Body of pancreas (tissue), 4 donors: Measurements from ENCODE around the gene RAB8A. TPM values are rescaled to one million over a fixed set of nuclear protein-coding genes. Genes with fewer than 3 reads are reported as not detected.
"Not testable (repeated sequence)": the region's sequence is repeated elsewhere in the genome, so short reads cannot be mapped to it uniquely, and the experiment has no call there.

Source experiments
- ATAC-seq: fragments of 150-250 bp; one replicate; pipeline ENCODE4 v1.9.1; 2016
- DNase-seq, 4 donors: peaks; one replicate each; pipeline ENCODE4 v3.0.0-alpha.2; 2019
- H3K27ac ChIP-seq, 4 donors: fragments of 200-600 bp; sonication (generic); 1 replicate in 3 of 4; 2 replicates in 1 of 4; pipeline versions ENCODE4 v1.5.1 to v1.6.1; 2016 to 2019; ENCODE audit warnings: mild to moderate bottlenecking in 1 of 4, mixed read lengths in 1 of 4, moderate library complexity in 1 of 4
- H3K27me3 ChIP-seq, 2 donors: fragments of 200-600 bp; sonication (generic); one replicate each; pipeline ENCODE4 v1.6.0; 2016; ENCODE audit warnings: mild to moderate bottlenecking in 1 of 2
- H3K36me3 ChIP-seq, 2 donors: fragments of 200-600 bp; sonication (generic); replicated peaks in 1 of 2; 2 replicates each; pipeline ENCODE4 v1.5.1; 2016; ENCODE audit warnings: low read depth in 2 of 2; ENCODE audit not compliant: insufficient read depth in 1 of 2
- H3K4me1 ChIP-seq: fragments of 200-600 bp; sonication (generic); one replicate; pipeline ENCODE4 v1.6.0; 2016
- H3K4me3 ChIP-seq, 2 donors: fragments of 200-600 bp; sonication (generic); 1 replicate in 1 of 2; 2 replicates in 1 of 2; pipeline ENCODE4 v1.5.1; 2016 to 2019
- H3K9me3 ChIP-seq, 3 donors: fragments of 200-600 bp; sonication (generic); 1 replicate in 2 of 3; 2 replicates in 1 of 3; pipeline ENCODE4 v1.5.1; 2016
- POLR2A ChIP-seq, 3 donors: fragments of 450-650 bp; IDR thresholded peaks; one replicate each; pipeline ENCODE4 v1.6.1; 2016; ENCODE audit warnings: antibody characterized with exemption in 3 of 3, mild to moderate bottlenecking in 2 of 3
- WGBS, 2 donors: methylation state at CpG; one replicate each; pipeline ENCODE4 v1.1.5; 2017; 5-methylcytosine and 5-hydroxymethylcytosine counted together
- intact Hi-C: fragments of 100-400 bp; cut with DNase I; formaldehyde crosslinking; loops from one replicate; pipeline ENCODE4 v1.15.1; 2023
- total RNA-seq, 2 donors: library from RNA; depleted of rRNA; stranded (reverse); fragments of >200 nt; gene quantifications; one replicate each; pipeline ENCODE4 v1.1.0, GENCODE V29; 2016
- TF ChIP-seq, protein P1 (sequence below), 7 experiments: fragments of 450-650 bp in 4 of 7; fragments of 200-600 bp in 3 of 7; sonication (generic) in 3 of 7; IDR thresholded peaks; one replicate each; pipeline ENCODE4 v1.5.1; 2016 to 2019; ENCODE audit warnings: antibody characterized with exemption in 7 of 7

The RAB8A gene
- total RNA-seq, 2 donors from 2014 or later = 15.5 to 32.2 TPM

DNA sequence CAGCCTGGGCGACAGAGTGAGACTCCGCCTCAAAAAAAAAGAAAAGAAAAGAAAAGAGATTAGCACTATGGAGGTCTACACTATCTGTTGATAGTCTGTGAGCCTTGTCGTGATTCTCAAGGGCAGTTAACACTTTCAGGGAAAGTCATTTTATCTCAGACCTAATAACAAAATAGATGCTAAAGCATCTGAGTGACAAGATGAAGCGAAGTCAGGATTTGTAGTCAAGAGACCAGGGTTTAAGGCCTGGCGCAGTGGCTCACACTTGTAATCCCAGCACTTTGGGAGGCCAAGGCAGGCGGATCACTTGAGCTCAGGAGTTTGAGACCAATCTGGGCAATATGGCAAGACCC lies 13.3 kb upstream of the RAB8A start:
- H3K4me1 ChIP-seq = peaks cover 23% of the 10 kb centered on the region
- no peaks in the 10 kb centered on the region for H3K27me3 ChIP-seq
- DNase-seq = no peak
- no peaks in the 10 kb centered on the region for H3K9me3 ChIP-seq
- H3K36me3 ChIP-seq = peaks cover 6 to 17% of the 10 kb centered on the region in 2 donors
- no peak for TF ChIP-seq POLR2A (IDR thresholded peaks at IDR 0.05)
- TF ChIP-seq, protein P1, sequence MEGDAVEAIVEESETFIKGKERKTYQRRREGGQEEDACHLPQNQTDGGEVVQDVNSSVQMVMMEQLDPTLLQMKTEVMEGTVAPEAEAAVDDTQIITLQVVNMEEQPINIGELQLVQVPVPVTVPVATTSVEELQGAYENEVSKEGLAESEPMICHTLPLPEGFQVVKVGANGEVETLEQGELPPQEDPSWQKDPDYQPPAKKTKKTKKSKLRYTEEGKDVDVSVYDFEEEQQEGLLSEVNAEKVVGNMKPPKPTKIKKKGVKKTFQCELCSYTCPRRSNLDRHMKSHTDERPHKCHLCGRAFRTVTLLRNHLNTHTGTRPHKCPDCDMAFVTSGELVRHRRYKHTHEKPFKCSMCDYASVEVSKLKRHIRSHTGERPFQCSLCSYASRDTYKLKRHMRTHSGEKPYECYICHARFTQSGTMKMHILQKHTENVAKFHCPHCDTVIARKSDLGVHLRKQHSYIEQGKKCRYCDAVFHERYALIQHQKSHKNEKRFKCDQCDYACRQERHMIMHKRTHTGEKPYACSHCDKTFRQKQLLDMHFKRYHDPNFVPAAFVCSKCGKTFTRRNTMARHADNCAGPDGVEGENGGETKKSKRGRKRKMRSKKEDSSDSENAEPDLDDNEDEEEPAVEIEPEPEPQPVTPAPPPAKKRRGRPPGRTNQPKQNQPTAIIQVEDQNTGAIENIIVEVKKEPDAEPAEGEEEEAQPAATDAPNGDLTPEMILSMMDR (IDR thresholded peaks at IDR 0.05) = no peak
- WGBS, 2 donors = 71% methylated on average over 6 of the region's 6 CpGs
- intact Hi-C loops = no loop called here
- ATAC-seq = no peak
- H3K4me3 ChIP-seq = no peak overlapping the region
- peak overlapping the region in 3 of 4 donors; percentile 0 to 64 (median 43) for H3K27ac ChIP-seq

DNA sequence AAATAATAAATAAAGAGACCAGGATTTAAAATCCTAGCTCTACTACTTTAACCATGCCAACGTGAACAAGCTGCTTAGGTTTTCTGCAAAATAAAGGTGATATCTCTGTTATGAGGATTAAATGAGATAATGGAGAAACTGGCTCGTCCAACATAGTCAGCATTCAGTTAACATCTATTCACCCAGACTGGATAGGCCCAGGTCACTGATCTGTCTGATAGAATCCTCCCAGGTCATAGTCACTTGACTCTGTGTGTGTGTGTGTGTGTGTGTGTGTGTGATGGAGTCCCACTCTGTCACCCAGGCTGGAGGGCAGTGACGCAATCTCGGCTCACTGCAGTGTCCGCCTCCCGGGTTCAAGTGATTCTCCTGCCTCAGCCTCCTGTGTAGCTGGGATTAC lies 12.9 kb upstream of the RAB8A start:
- TF ChIP-seq POLR2A (IDR thresholded peaks at IDR 0.05) = no peak
- TF ChIP-seq, protein P1 (IDR thresholded peaks at IDR 0.05) = no peak
- H3K36me3 ChIP-seq = peaks cover 5 to 17% of the 10 kb centered on the region in 2 donors
- WGBS, 2 donors = 90 to 92% methylated on average over 4 to 6 of the region's 6 CpGs
- ATAC-seq = no peak
- H3K9me3 ChIP-seq = no peaks in the 10 kb centered on the region
- peaks cover 25% of the 10 kb centered on the region for H3K4me1 ChIP-seq
- DNase-seq = no peak
- H3K27me3 ChIP-seq = no peaks in the 10 kb centered on the region
- no peak overlapping the region for H3K4me3 ChIP-seq
- intact Hi-C loops = no loop called here
- H3K27ac ChIP-seq = peak overlapping the region in 1 of 4 donors; percentile 64

DNA sequence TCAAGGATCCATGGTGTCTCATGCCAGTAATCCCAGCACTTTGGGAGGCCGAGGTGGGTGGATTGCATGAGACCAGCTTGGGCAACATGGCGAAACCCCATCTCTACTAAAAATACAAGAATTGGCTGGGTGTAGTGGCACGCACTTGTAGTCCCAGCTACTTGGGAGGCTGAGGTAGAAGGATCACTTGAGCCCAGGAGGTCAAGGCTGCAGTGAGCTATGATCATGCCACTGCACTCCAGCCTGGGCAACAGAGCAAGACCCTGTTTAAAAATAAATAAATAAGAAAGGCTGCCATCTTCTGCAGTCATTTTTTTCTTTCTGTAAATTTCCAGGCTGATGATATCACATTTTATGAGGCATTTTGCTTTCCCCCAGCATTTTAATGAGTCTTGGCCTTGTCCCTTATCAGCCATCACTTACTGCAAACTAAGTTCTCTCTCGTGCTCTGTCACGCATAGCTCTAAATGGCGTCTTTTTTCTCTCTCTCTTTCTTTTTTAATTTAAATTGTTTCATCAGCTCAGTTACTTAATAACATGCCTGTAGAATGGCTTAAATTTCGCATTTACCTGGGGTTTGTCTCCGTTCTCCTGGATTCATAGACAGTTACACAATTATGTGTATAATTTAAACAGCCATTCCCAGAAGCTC lies 12.2 kb upstream of the RAB8A start:
- DNase-seq, H3K27ac ChIP-seq, H3K4me3 ChIP-seq, H3K9me3 ChIP-seq, ATAC-seq, H3K27me3 ChIP-seq, intact Hi-C loops: not testable (repeated sequence)
- 82 to 84% methylated on average over 8 of the region's 8 CpGs for WGBS, 2 donors
- H3K4me1 ChIP-seq = peaks cover 25% of the 10 kb centered on the region
- peaks cover 5 to 16% of the 10 kb centered on the region in 2 donors for H3K36me3 ChIP-seq

DNA sequence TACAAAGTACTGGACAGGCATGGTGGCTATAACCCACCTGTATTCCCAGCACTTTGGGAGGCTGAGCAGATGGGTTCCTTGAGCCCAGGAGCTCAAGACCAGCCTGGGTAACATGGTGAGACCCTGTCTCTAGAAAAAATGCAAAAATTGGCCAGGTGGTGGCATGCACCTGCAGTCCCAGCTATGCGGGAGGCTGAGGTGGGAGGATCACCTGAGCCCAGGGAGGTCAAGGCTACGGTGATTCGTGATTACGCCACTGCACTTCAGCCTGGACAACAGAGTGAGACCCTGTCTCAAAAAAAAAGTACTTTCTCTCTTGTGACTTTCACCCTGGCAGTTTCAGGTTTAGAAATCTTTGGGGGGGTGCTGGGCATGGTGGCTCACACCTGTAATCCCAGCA lies 11.2 kb upstream of the RAB8A start:
- DNase-seq = no peak
- Histone ChIP-seq H3K4me1 (peaks cover 25% of the 10 kb centered on the region), H3K27ac (no peak overlapping the region), H3K27me3 (no peaks in the 10 kb centered on the region), H3K36me3 (peaks cover 0 to 11% of the 10 kb centered on the region in 2 donors), H3K4me3 (no peak overlapping the region), H3K9me3 (no peaks in the 10 kb centered on the region)
- TF ChIP-seq, protein P1 (IDR thresholded peaks at IDR 0.05) = no peak
- no peak for TF ChIP-seq POLR2A (IDR thresholded peaks at IDR 0.05)
- no peak for ATAC-seq
- intact Hi-C loops = no loop called here
- WGBS, 2 donors = 76 to 100% methylated on average over 4 of the region's 4 CpGs

DNA sequence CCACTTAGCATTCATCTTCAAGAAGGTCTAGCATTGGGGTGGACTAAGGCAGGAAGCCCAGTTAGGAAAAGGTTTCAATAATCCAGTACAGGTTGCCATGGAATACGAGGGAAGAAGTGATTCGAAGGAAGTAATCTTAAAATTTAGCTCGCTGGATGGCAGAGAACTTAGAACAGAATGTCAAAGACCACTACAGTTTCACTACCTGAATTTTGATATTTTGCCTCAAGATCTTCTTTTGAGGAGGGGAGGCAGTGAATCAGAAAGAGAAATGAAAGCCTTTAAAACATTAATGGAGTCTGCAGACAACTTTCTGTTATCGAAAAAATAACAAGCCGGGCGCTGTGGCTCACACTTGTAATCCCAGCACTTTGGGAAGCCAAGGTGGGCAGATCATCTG lies 7.0 kb upstream of the RAB8A start:
- no peaks in the 10 kb centered on the region for H3K9me3 ChIP-seq
- 85 to 88% methylated on average over 6 of the region's 6 CpGs for WGBS, 2 donors
- H3K36me3 ChIP-seq = peaks cover 0 to 8% of the 10 kb centered on the region in 2 donors
- no peak for DNase-seq
- TF ChIP-seq, protein P1 (IDR thresholded peaks at IDR 0.05) = no peak
- TF ChIP-seq POLR2A (IDR thresholded peaks at IDR 0.05) = no peak
- no peak overlapping the region for H3K4me3 ChIP-seq
- H3K27me3 ChIP-seq = no peaks in the 10 kb centered on the region
- no peak overlapping the region for H3K27ac ChIP-seq
- H3K4me1 ChIP-seq = peaks cover 17% of the 10 kb centered on the region
- intact Hi-C loops = no loop called here
- no peak for ATAC-seq
